ENCODE results near the gene GORASP1.
A peak's percentile ranks its signal among the peaks of the same experiment; 100 is the strongest.
"Not testable (repeated sequence)": the region's sequence is repeated elsewhere in the genome, so short reads cannot be mapped to it uniquely, and the experiment has no call there.

The GORASP1 gene

GRCh38 chr3:39062180-39062579 lies 45.2 kb downstream of the GORASP1 start:
- H3K4me1 ChIP-seq (ENCODE audit: control insufficient read depth, insufficient read depth, low read length), result no peaks in the 10 kb centered on the region
- no peaks in the 10 kb centered on the region for H3K9me3 ChIP-seq (ENCODE audit: control insufficient read depth, insufficient read depth, low read depth, low read length)
- no peak overlapping the region for H3K27ac ChIP-seq (ENCODE audit: extremely low read depth, low read depth, low read length)
- CTCF ChIA-PET, result no interaction called here
- peaks cover 0 to 14% of the 10 kb centered on the region in 2 experiments; a peak in 1 of 3 replicates for H3K36me3 ChIP-seq (ENCODE audit: control insufficient read depth in 2 of 2, insufficient read depth in 1 of 2, low read length in 2 of 2)
- POLR2A ChIA-PET, result no interaction called here
- H3K4me3 ChIP-seq (ENCODE audit: low read depth, low read length), result no peak overlapping the region
- TF ChIP-seq PRDM6 (tag by site-specific recombination; IDR thresholded peaks at IDR 0.05) (peak; percentile 42; the same call in 1 of the 2 replicates), ZNF184 (tag by site-specific recombination; IDR thresholded peaks at IDR 0.05) (no peak)

GRCh38 chr3:39061228-39061627 lies 46.2 kb downstream of the GORASP1 start:
- POLR2A ChIA-PET; H3K36me3 ChIP-seq (ENCODE audit: control insufficient read depth in 2 of 2, insufficient read depth in 1 of 2, low read length in 2 of 2); H3K4me1 ChIP-seq (ENCODE audit: control insufficient read depth, insufficient read depth, low read length); H3K4me3 ChIP-seq (ENCODE audit: low read depth, low read length); H3K27ac ChIP-seq (ENCODE audit: extremely low read depth, low read depth, low read length); H3K9me3 ChIP-seq (ENCODE audit: control insufficient read depth, insufficient read depth, low read depth, low read length); CTCF ChIA-PET: not testable (repeated sequence)
- TF ChIP-seq ZNF146 (tag by site-specific recombination; IDR thresholded peaks at IDR 0.05), result peak; percentile 86
- TF ChIP-seq, protein P1, sequence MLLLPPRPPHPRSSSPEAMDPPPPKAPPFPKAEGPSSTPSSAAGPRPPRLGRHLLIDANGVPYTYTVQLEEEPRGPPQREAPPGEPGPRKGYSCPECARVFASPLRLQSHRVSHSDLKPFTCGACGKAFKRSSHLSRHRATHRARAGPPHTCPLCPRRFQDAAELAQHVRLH (tag by site-specific recombination; IDR thresholded peaks at IDR 0.05), result peak; percentile 59; the same call in 1 of the 2 replicates

GRCh38 chr3:39056151-39056550 lies 51.3 kb downstream of the GORASP1 start:
- TF ChIP-seq ZNF658 (tag by site-specific recombination; IDR thresholded peaks at IDR 0.05) (no peak), ZNF792 (tag by site-specific recombination; IDR thresholded peaks at IDR 0.05) (no peak), ZNF530 (tag by site-specific recombination; IDR thresholded peaks at IDR 0.05; ENCODE audit: low read depth) (no peak)
- TF ChIP-seq, protein P2, sequence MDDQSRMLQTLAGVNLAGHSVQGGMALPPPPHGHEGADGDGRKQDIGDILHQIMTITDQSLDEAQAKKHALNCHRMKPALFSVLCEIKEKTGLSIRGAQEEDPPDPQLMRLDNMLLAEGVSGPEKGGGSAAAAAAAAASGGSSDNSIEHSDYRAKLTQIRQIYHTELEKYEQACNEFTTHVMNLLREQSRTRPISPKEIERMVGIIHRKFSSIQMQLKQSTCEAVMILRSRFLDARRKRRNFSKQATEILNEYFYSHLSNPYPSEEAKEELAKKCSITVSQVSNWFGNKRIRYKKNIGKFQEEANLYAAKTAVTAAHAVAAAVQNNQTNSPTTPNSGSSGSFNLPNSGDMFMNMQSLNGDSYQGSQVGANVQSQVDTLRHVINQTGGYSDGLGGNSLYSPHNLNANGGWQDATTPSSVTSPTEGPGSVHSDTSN (CRISPR knock-in tag; IDR thresholded peaks at IDR 0.05), result no peak
- H3K27ac ChIP-seq (ENCODE audit: extremely low read depth, low read depth, low read length), result no peak overlapping the region
- CTCF ChIA-PET, result interaction anchor here (0.6 kb wide), 1 partner anchor 242 kb away, joined by 3 read pairs; no protein-coding TSS in a partner anchor

GRCh38 chr3:39053696-39054095 lies 53.7 kb downstream of the GORASP1 start:
- POLR2A ChIA-PET, result no interaction called here
- Histone ChIP-seq H3K4me3 (ENCODE audit: low read depth, low read length) (no peak overlapping the region), H3K27ac (ENCODE audit: extremely low read depth, low read depth, low read length) (no peak overlapping the region), H3K9me3 (ENCODE audit: control insufficient read depth, insufficient read depth, low read depth, low read length) (no peaks in the 10 kb centered on the region), H3K4me1 (ENCODE audit: control insufficient read depth, insufficient read depth, low read length) (no peaks in the 10 kb centered on the region), H3K36me3 (ENCODE audit: control insufficient read depth in 2 of 2, insufficient read depth in 1 of 2, low read length in 2 of 2) (no peaks in the 10 kb centered on the region)
- CTCF ChIA-PET, result no interaction called here
- TF ChIP-seq ZBTB48 (tag by site-specific recombination; IDR thresholded peaks at IDR 0.05), result no peak
- TF ChIP-seq ZFP69B (tag by site-specific recombination; IDR thresholded peaks at IDR 0.05), result no peak
- no peak for TF ChIP-seq SCRT1 (tag by site-specific recombination; IDR thresholded peaks at IDR 0.05; ENCODE audit: borderline replicate concordance)
- no peak for TF ChIP-seq GFI1B (tag by site-specific recombination; IDR thresholded peaks at IDR 0.05)
- no peak for TF ChIP-seq ZNF155 (tag by site-specific recombination; IDR thresholded peaks at IDR 0.05)
- no peak for TF ChIP-seq REPIN1 (tag by site-specific recombination; IDR thresholded peaks at IDR 0.05; ENCODE audit: low read depth)
- no peak for TF ChIP-seq ZIC2 (tag by site-specific recombination; IDR thresholded peaks at IDR 0.05)
- TF ChIP-seq ZNF423 (tag by site-specific recombination; IDR thresholded peaks at IDR 0.05), result no peak
- TF ChIP-seq ZNF571 (tag by site-specific recombination; IDR thresholded peaks at IDR 0.05), result no peak
- TF ChIP-seq IKZF3 (tag by site-specific recombination; IDR thresholded peaks at IDR 0.05), result no peak
- TF ChIP-seq ZNF239 (tag by site-specific recombination; IDR thresholded peaks at IDR 0.05), result no peak

More at GRCh38 chr3:39056151-39056550, 51.3 kb downstream of the GORASP1 start:
- no peaks in the 10 kb centered on the region for H3K9me3 ChIP-seq (ENCODE audit: control insufficient read depth, insufficient read depth, low read depth, low read length)
- no peak overlapping the region for H3K4me3 ChIP-seq (ENCODE audit: low read depth, low read length)
- no peaks in the 10 kb centered on the region for H3K4me1 ChIP-seq (ENCODE audit: control insufficient read depth, insufficient read depth, low read length)
- H3K36me3 ChIP-seq (ENCODE audit: control insufficient read depth in 2 of 2, insufficient read depth in 1 of 2, low read length in 2 of 2), result no peaks in the 10 kb centered on the region
- POLR2A ChIA-PET, result no interaction called here
